GM13977 (cell line): ENCODE data around the gene F2RL3.

Experiments used
- DNase-seq: peaks from one replicate; pipeline ENCODE4 v3.0.0; 2012; ENCODE audit warnings: low spot score
- CTCF ChIP-seq: IDR thresholded peaks from 2 replicates; pipeline ENCODE4 v1.5.1; 2012; ENCODE audit warnings: mild to moderate bottlenecking, control low read depth; ENCODE audit not compliant: insufficient read depth; ENCODE audit errors: extremely low read depth, missing control alignments
- in situ Hi-C: fragments of 300-500 bp; cut with MboI; formaldehyde crosslinking; loops from one replicate; pipeline ENCODE4 v1.12.0; 2022; ENCODE audit warnings: low sequenced_read_pairs, low pct_unique_long_range_greater_than_20kb, mixed read lengths, inconsistent platforms; ENCODE audit not compliant: unreplicated experiment

Gene F2RL3

GRCh38 chr19:16897029-16897855 is 8.4 kb downstream of the F2RL3 start:
- TF ChIP-seq CTCF, result no peak
- in situ Hi-C loops, result no loop called here
- peak; percentile 98 for DNase-seq

- in situ Hi-C loops, result no loop called here
- TF ChIP-seq CTCF, result no peak
- no peak for DNase-seq
Measured at GRCh38 chr19:16897856-16898161, 9.0 kb downstream of the F2RL3 start.

DNA sequence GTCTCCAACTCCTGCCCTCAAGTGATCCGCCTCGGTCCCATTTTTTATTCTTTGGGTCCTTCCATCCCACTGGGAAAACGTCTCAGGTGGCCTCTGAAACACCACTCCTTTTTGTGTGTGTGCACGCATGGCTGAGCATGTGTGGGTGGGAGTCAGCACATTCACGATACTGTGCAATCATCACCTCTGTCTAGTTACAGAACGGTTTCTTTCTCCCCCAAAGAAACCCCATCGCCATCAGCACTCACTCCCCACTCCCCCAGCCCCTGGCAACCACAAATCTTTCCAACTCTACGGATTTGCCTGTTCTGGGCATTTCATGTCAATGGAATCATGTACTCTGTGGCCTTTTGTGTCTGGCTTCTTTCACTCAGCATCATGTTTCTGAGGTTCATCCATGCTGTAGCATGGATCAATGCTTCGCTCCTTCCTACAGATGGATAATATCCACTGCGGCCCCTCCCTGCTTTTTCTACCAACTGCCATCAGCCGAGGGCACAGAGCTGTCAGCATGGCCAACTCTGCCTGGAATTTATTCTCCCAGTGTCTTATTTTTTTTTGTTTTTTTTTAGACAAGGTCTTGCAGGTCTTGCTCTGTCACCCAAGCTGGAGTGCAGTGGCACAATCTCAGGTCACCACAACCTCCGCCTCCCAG is 9.7 kb downstream of the F2RL3 start:
- in situ Hi-C loops, result no loop called here
- DNase-seq, result no peak
- TF ChIP-seq CTCF, result no peak

GRCh38 chr19:16899566-16900075 is 10.8 kb downstream of the F2RL3 start:
- TF ChIP-seq CTCF, result peak; percentile 80
- peak; percentile 85 for DNase-seq
- in situ Hi-C loops, result no loop called here

GRCh38 chr19:16901491-16902175 is 12.8 kb downstream of the F2RL3 start:
- DNase-seq, result no peak
- in situ Hi-C loops, result no loop called here
- no peak for TF ChIP-seq CTCF

DNA sequence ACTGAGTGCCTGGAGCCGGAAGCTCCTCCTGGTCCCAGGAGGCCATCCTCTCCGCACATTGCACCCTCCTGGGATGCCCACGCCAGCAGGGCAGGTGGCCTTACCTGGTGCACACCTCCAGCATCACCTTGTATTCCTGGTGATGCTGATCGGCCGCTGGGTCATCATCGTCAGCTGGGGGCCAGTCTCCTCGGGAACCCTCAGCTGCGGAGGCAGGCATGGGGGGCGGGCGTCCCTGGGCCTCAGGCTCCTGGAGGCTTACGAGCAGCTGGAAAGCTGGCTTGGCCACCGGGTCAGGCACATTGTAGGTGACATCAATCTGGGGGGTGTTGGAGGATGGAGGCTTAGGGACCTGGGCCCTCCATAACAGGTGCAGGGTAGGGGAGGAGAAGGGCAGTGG is 13.7 kb downstream of the F2RL3 start:
- in situ Hi-C loops, result no loop called here
- no peak for TF ChIP-seq CTCF
- no peak for DNase-seq
